Kidney epithelial cell (primary cell): ENCODE results near the gene ANGPTL1. TPM values are rescaled to one million over a fixed set of nuclear protein-coding genes. Genes with fewer than 3 reads are reported as not detected.

Experiments used
- DNase-seq: peaks from one replicate; pipeline ENCODE4 v3.0.0-alpha.2; 2010; ENCODE audit warnings: low read depth
- H3K27me3 ChIP-seq: 2 replicates; pipeline ENCODE4 v1.6.0; 2011; ENCODE audit warnings: low read length; ENCODE audit not compliant: control insufficient read depth, insufficient read depth
- H3K36me3 ChIP-seq: 2 replicates; pipeline ENCODE4 v1.5.1; 2011; ENCODE audit warnings: low read length; ENCODE audit not compliant: control insufficient read depth, insufficient read depth
- H3K4me3 ChIP-seq: 2 replicates; pipeline ENCODE4 v1.5.1; 2011; ENCODE audit warnings: low read depth, mild to moderate bottlenecking, control low read depth, low read length
- total RNA-seq: library from RNA; depleted of rRNA; stranded (reverse); fragments of >200 nt; gene quantifications from 2 replicates; pipeline ENCODE4 v1.2.3, GENCODE V29; 2015
- TF ChIP-seq, protein P1 (sequence below): IDR thresholded peaks from 2 replicates; pipeline ENCODE4 v1.5.1; 2011; ENCODE audit warnings: mild to moderate bottlenecking, moderate library complexity, low read length, control low read depth, inconsistent platforms; ENCODE audit not compliant: insufficient read depth, poor library complexity, severe bottlenecking

ANGPTL1 gene
- total RNA-seq, 1 donor from 2014 or later = not detected

DNA sequence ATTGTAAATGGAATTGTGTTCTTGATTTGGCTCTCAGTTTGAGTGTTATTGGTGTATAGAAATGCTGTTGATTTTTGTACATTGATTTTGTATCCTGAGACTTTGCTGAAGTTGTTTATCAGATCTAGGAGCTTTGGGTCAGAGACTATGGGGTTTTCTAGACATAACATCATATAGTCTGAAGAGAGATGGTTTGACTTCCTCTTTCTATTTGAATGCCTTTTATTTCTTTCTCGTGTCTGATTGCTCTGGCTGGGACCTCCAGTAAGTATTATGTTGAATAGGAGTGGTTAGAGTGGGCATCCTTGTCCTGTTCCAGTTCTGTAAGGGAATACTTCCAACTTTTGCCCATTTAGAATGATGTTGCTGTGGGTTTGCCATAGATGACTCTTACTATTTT lies 39.1 kb upstream of the ANGPTL1 start:
- DNase-seq = no peak
- H3K36me3 ChIP-seq = no peaks in the 10 kb centered on the region

DNA sequence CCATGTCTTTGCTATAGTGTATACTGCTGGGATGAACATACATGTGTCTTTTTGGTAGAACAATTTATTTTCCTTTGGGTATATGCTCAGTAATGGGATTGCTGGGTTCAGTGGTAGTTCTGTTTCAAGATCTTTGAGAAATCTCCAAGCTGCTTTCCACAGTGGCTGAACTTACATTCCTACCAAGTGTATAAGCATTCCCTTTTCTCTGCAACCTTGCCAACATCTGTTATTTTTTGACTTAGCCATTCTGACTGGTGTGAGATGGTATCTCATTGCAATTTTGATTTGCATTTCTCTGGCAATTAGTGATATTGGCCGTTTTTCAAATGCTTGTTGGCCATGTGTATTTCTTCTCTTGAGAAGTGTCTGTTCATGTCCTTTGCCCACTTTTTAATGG lies 37.5 kb upstream of the ANGPTL1 start:
- Histone ChIP-seq H3K27me3 (no peaks in the 10 kb centered on the region), H3K36me3 (no peaks in the 10 kb centered on the region), H3K4me3 (no peak overlapping the region)
- TF ChIP-seq, protein P1, sequence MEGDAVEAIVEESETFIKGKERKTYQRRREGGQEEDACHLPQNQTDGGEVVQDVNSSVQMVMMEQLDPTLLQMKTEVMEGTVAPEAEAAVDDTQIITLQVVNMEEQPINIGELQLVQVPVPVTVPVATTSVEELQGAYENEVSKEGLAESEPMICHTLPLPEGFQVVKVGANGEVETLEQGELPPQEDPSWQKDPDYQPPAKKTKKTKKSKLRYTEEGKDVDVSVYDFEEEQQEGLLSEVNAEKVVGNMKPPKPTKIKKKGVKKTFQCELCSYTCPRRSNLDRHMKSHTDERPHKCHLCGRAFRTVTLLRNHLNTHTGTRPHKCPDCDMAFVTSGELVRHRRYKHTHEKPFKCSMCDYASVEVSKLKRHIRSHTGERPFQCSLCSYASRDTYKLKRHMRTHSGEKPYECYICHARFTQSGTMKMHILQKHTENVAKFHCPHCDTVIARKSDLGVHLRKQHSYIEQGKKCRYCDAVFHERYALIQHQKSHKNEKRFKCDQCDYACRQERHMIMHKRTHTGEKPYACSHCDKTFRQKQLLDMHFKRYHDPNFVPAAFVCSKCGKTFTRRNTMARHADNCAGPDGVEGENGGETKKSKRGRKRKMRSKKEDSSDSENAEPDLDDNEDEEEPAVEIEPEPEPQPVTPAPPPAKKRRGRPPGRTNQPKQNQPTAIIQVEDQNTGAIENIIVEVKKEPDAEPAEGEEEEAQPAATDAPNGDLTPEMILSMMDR = no peak
- DNase-seq = no peak

More for the DNA sequence above, 39.1 kb upstream of the ANGPTL1 start:
- TF ChIP-seq, protein P1 = no peak
- Histone ChIP-seq H3K4me3 (no peak overlapping the region), H3K27me3 (no peaks in the 10 kb centered on the region)

- no peaks in the 10 kb centered on the region for H3K36me3 ChIP-seq
- TF ChIP-seq, protein P1 = no peak
- no peak overlapping the region for H3K4me3 ChIP-seq
- DNase-seq = no peak
- no peaks in the 10 kb centered on the region for H3K27me3 ChIP-seq
These were observed 30.7 kb upstream of the ANGPTL1 start for GRCh38 chr1:178901482-178902125.

- no peak for DNase-seq
- no peaks in the 10 kb centered on the region for H3K36me3 ChIP-seq
- TF ChIP-seq, protein P1 = no peak
- H3K27me3 ChIP-seq = no peaks in the 10 kb centered on the region
- H3K4me3 ChIP-seq = no peak overlapping the region
These were observed 28.5 kb upstream of the ANGPTL1 start for GRCh38 chr1:178899402-178899801.

DNA sequence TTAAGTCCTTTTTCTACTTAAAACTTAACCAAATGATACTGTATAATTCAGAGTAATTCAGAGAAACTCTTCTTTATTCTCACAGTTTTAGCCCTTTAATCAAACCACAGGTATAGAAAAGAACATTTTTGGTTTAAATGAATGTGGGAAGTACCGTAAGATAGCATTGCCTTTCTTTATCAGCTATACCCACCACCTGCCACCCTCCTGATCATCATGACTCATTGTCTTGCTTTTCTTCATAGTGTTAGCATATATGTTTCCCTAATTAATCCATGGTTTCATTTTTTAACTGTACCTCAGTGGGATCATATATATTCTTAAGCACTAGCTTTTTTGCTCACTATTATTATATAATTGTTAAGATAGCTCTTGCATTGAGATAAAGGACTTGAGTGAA lies 27.5 kb upstream of the ANGPTL1 start:
- no peak overlapping the region for H3K4me3 ChIP-seq
- no peak for DNase-seq
- no peaks in the 10 kb centered on the region for H3K27me3 ChIP-seq
- H3K36me3 ChIP-seq = no peaks in the 10 kb centered on the region
- TF ChIP-seq, protein P1 = no peak

- H3K4me3 ChIP-seq = no peak overlapping the region
- TF ChIP-seq, protein P1 = no peak
These were observed 25.1 kb upstream of the ANGPTL1 start for GRCh38 chr1:178895928-178896327.

More at GRCh38 chr1:178895928-178896327, 25.1 kb upstream of the ANGPTL1 start:
- Histone ChIP-seq H3K27me3 (no peaks in the 10 kb centered on the region), H3K36me3 (no peaks in the 10 kb centered on the region)
- DNase-seq = no peak
